GM06990 (cell line): ENCODE data around the gene PLEKHA1.

Experiments used
- DNase-seq: peaks from one replicate; pipeline ENCODE4 v3.0.0-alpha.2; 2011; ENCODE audit not compliant: insufficient read length; ENCODE audit errors: extremely low read depth
- H3K27me3 ChIP-seq: replicated peaks from 2 replicates; pipeline ENCODE4 v1.6.0; 2011; ENCODE audit warnings: low read length; ENCODE audit not compliant: control insufficient read depth, insufficient read depth
- H3K36me3 ChIP-seq: 2 replicates; pipeline ENCODE4 v1.5.1; 2011; ENCODE audit warnings: low read length; ENCODE audit not compliant: control insufficient read depth, insufficient read depth
- H3K4me3 ChIP-seq: replicated peaks from 2 replicates; pipeline ENCODE4 v1.5.1; 2011; ENCODE audit warnings: low read depth, mild to moderate bottlenecking, control low read depth, low read length
- CTCF ChIP-seq: IDR thresholded peaks from 2 replicates; pipeline ENCODE4 v1.5.1; 2011; ENCODE audit warnings: low read length, control low read depth, mild to moderate bottlenecking, inconsistent platforms; ENCODE audit not compliant: insufficient read depth, poor library complexity, severe bottlenecking

PLEKHA1 gene

GRCh38 chr10:122480146-122480833 lies 105.8 kb downstream of the PLEKHA1 start:
- no peak for TF ChIP-seq CTCF
- Histone ChIP-seq H3K4me3 (no peak overlapping the region), H3K36me3 (no peaks in the 10 kb centered on the region), H3K27me3 (peaks cover 3% of the 10 kb centered on the region; the same call in 1 of the 2 replicates)
- DNase-seq, result no peak

- no peak for DNase-seq
- peaks cover 3% of the 10 kb centered on the region; the same call in 1 of the 2 replicates for H3K27me3 ChIP-seq
- H3K36me3 ChIP-seq, result no peaks in the 10 kb centered on the region
- TF ChIP-seq CTCF, result no peak
- no peak overlapping the region for H3K4me3 ChIP-seq
These were observed 107.0 kb downstream of the PLEKHA1 start for GRCh38 chr10:122481296-122482056.
